Measurements from ENCODE around the gene TUBA1C. TPM values are rescaled to one million over a fixed set of nuclear protein-coding genes. Genes with fewer than 3 reads are reported as not detected.
"Not testable (repeated sequence)": the region's sequence is repeated elsewhere in the genome, so short reads cannot be mapped to it uniquely, and the experiment has no call there.

The TUBA1C gene
- total RNA-seq, result 78.3 TPM

- DNase-seq, result peak; percentile 95
Measured at GRCh38 chr12:49264873-49265792, at the start of gene TUBA1C. TSS of gene TUBA1C (plus strand) at chr12:49265082. CDS start at chr12:49265182, 100 bp downstream.

- no peak for DNase-seq
Measured at GRCh38 chr12:49219417-49220026, 45.4 kb upstream of the TUBA1C start.

- DNase-seq, result no peak
Measured at GRCh38 chr12:49220972-49221371, 43.9 kb upstream of the TUBA1C start.

GRCh38 chr12:49223122-49223521, 41.8 kb upstream of the TUBA1C start:
- DNase-seq, result no peak

- no peak for DNase-seq
Measured at GRCh38 chr12:49223590-49224369, 41.1 kb upstream of the TUBA1C start.

GRCh38 chr12:49225576-49226166, 39.2 kb upstream of the TUBA1C start:
- no peak for DNase-seq

GRCh38 chr12:49227713-49228112, 37.2 kb upstream of the TUBA1C start:
- DNase-seq, result no peak

- DNase-seq, result no peak
Measured at GRCh38 chr12:49228653-49229052, 36.2 kb upstream of the TUBA1C start.

- no peak for DNase-seq
Measured at GRCh38 chr12:49230176-49230804, 34.6 kb upstream of the TUBA1C start.

GRCh38 chr12:49230805-49231194, 34.1 kb upstream of the TUBA1C start:
- no peak for DNase-seq

GRCh38 chr12:49231878-49232655, 32.8 kb upstream of the TUBA1C start:
- peak; percentile 86 for DNase-seq

- peak; percentile 73 for DNase-seq
Measured at GRCh38 chr12:49232940-49233841, 31.7 kb upstream of the TUBA1C start.

- DNase-seq, result peak; percentile 22
Measured at GRCh38 chr12:49233842-49234526, 30.9 kb upstream of the TUBA1C start.

- no peak for DNase-seq
Measured at GRCh38 chr12:49236423-49236822, 28.5 kb upstream of the TUBA1C start.

- DNase-seq, result no peak
Measured at GRCh38 chr12:49243631-49244030, 21.3 kb upstream of the TUBA1C start.

- peak; percentile 29 for DNase-seq
Measured at GRCh38 chr12:49244176-49244575, 20.7 kb upstream of the TUBA1C start.

GRCh38 chr12:49251357-49251756, 13.5 kb upstream of the TUBA1C start:
- DNase-seq, result no peak

GRCh38 chr12:49253033-49253623, 11.8 kb upstream of the TUBA1C start:
- DNase-seq, result no peak

- not testable (repeated sequence) for DNase-seq
Measured at GRCh38 chr12:49255456-49255855, 9.4 kb upstream of the TUBA1C start.
